Measurements from ENCODE around the gene BIRC3.

DNA sequence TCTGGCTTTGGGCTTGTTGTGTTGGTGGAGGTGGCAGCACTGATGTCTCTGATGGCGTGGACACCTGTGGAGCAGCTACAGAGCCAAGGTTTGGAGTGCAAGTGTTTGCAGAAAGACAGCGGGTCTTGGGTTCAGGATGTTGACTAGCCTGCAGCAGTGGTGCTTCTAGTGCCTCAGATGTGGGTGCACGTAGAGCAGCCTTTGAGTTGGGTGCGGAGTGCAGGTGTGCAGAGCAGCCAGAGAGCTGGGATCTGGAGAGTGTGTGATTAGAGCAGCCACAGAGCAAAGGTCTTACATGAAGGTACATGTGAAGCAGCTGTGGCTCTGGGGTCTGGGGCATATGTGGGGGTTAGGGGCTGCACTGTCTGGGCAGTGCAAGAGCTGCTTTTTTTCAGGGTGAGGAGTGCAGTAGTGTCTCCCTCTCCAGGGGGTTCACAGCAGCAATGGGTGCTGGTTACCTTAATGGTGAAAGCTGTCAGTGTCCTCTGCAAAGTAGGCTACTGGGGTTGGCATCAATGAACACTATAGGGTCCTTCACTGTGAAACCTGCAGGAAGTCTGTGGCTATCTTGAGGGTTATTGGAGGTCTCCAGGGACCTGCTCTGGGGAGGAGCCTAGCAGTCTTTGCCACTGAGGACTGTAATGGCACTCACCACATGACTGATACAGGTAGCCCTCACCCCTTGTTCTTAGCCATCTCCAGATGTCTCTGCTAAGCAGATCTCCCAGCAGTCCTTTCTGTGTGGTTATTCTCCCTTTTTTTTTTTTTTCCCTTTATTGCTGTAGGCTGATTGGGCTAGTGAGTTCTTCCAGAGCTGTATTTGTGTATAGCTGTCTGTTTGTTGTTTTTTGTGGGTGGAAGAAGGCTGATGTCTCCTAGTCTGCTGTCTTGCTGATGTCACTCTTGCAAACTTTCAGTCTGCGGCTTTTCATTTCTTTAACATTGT lies 44.1 kb downstream of the BIRC3 start:
- TF ChIP-seq, protein P1, sequence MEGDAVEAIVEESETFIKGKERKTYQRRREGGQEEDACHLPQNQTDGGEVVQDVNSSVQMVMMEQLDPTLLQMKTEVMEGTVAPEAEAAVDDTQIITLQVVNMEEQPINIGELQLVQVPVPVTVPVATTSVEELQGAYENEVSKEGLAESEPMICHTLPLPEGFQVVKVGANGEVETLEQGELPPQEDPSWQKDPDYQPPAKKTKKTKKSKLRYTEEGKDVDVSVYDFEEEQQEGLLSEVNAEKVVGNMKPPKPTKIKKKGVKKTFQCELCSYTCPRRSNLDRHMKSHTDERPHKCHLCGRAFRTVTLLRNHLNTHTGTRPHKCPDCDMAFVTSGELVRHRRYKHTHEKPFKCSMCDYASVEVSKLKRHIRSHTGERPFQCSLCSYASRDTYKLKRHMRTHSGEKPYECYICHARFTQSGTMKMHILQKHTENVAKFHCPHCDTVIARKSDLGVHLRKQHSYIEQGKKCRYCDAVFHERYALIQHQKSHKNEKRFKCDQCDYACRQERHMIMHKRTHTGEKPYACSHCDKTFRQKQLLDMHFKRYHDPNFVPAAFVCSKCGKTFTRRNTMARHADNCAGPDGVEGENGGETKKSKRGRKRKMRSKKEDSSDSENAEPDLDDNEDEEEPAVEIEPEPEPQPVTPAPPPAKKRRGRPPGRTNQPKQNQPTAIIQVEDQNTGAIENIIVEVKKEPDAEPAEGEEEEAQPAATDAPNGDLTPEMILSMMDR (IDR thresholded peaks at IDR 0.05): no peak
- 0 out of 2 replicates have a peak, but pooled peaks have one; percentile 35 for TF ChIP-seq POLR2AphosphoS5 (IDR thresholded peaks at IDR 0.05; ENCODE audit: low read depth, low read length)
